ENCODE results near the gene TOX3.

Gene TOX3

DNA sequence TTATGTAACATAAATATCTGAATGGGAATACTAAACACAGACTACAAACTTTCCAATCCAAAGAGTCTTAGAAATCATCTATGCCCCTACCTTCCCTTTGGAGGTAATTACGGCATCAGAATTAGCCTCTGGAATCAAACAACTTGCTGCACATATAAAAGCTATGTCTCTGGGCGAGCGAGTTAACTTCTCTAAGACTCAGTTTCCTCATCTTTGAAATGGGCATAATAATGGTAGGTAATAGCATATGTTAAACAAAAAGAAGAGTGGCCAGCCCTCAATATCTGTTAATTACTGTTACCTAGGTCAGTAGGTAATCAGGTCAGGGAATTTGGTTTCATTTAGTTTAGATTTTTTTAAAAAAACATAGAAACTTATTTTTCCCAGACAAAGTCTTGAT, 153.5 kb downstream of the TOX3 start:
- no peaks in the 10 kb centered on the region for H3K36me3 ChIP-seq (ENCODE audit: control insufficient read depth, insufficient read depth, low read length)
- H4K8ac ChIP-seq (ENCODE audit: low read depth, low read length), result no peak overlapping the region
- no peak overlapping the region for H3K4ac ChIP-seq (ENCODE audit: low read depth, low read length)
- no peak overlapping the region for H4K5ac ChIP-seq (ENCODE audit: low read length)
- H3K4me2 ChIP-seq (ENCODE audit: low read length), result no peak overlapping the region
- H2BK5ac ChIP-seq (ENCODE audit: low read length), result no peak overlapping the region
- H3K9ac ChIP-seq (ENCODE audit: low read length), result no peak overlapping the region
- DNase-seq, result no peak
- no peak overlapping the region for H2BK120ac ChIP-seq (ENCODE audit: low read depth, low read length)
- H3K56ac ChIP-seq (ENCODE audit: low read length), result no peak overlapping the region
- no peaks in the 10 kb centered on the region for H3K4me1 ChIP-seq (ENCODE audit: control insufficient read depth, low read depth, low read length)
- no peak overlapping the region for H2AK5ac ChIP-seq (ENCODE audit: low read length)
- no peak overlapping the region for H3K27ac ChIP-seq (ENCODE audit: low read depth, low read length)
- no peak overlapping the region for H2BK15ac ChIP-seq (replicated peaks; ENCODE audit: low read depth)
- H3K27me3 ChIP-seq (ENCODE audit: insufficient read depth, low read length, poor library complexity), result no peaks in the 10 kb centered on the region
- H3K18ac ChIP-seq (ENCODE audit: low read length), result no peak overlapping the region
- H3K23ac ChIP-seq (ENCODE audit: low read length), result no peak overlapping the region
- no CpG with 5 or more reads among the region's 3 CpGs for WGBS (ENCODE audit: extremely low coverage, insufficient coverage, low lambda C conversion rate)
- no peaks in the 10 kb centered on the region for H3K79me2 ChIP-seq (ENCODE audit: control insufficient read depth, insufficient read depth, low read length)
- no peak overlapping the region for H3K4me3 ChIP-seq (ENCODE audit: low read length)
- no peaks in the 10 kb centered on the region for H3K79me1 ChIP-seq (ENCODE audit: low read length)

DNA sequence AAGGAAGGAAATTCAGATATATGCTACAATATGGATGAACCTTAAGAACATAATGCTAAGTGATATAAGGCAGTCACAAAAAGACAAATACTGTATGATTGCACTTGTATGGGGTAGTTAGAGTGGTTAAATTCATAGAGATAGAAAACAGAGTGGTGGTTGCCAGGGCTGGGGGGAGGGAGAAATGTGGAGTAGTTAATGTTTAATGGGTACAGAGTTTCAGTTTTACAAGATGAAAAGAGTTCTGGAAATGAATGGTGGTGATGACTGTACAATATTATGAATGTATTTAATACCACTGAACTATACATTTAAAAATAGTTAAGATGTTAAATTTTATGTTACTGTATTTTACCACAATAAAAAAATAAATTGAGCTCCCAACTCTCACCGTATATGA, 157.9 kb downstream of the TOX3 start:
- Histone ChIP-seq H2BK15ac (replicated peaks; ENCODE audit: low read depth) (no peak overlapping the region), H3K4me3 (ENCODE audit: low read length) (no peak overlapping the region)
- WGBS (ENCODE audit: extremely low coverage, insufficient coverage, low lambda C conversion rate), result no CpG with 5 or more reads among the region's 1 CpG

More for the DNA sequence above, 157.9 kb downstream of the TOX3 start:
- no peak overlapping the region for H3K4ac ChIP-seq (ENCODE audit: low read depth, low read length)
- H3K18ac ChIP-seq (ENCODE audit: low read length), result no peak overlapping the region
- H3K23ac ChIP-seq (ENCODE audit: low read length), result no peak overlapping the region
- no peak overlapping the region for H3K27ac ChIP-seq (ENCODE audit: low read depth, low read length)
- no peak overlapping the region for H2BK5ac ChIP-seq (ENCODE audit: low read length)
- no peak overlapping the region for H3K56ac ChIP-seq (ENCODE audit: low read length)
- H2AK5ac ChIP-seq (ENCODE audit: low read length), result no peak overlapping the region
- H3K27me3 ChIP-seq (ENCODE audit: insufficient read depth, low read length, poor library complexity), result no peaks in the 10 kb centered on the region
- no peak overlapping the region for H2BK120ac ChIP-seq (ENCODE audit: low read depth, low read length)
- no peaks in the 10 kb centered on the region for H3K4me1 ChIP-seq (ENCODE audit: control insufficient read depth, low read depth, low read length)
- H3K36me3 ChIP-seq (ENCODE audit: control insufficient read depth, insufficient read depth, low read length), result no peaks in the 10 kb centered on the region
- no peak for DNase-seq
- H3K79me2 ChIP-seq (ENCODE audit: control insufficient read depth, insufficient read depth, low read length), result no peaks in the 10 kb centered on the region
- no peak overlapping the region for H4K8ac ChIP-seq (ENCODE audit: low read depth, low read length)
- no peak overlapping the region for H3K9ac ChIP-seq (ENCODE audit: low read length)
- no peak overlapping the region for H3K4me2 ChIP-seq (ENCODE audit: low read length)
- no peaks in the 10 kb centered on the region for H3K79me1 ChIP-seq (ENCODE audit: low read length)
- H4K5ac ChIP-seq (ENCODE audit: low read length), result no peak overlapping the region
